Neural crest cell (in vitro differentiated cells): ENCODE results near the gene TMEM147. TPM values are rescaled to one million over a fixed set of nuclear protein-coding genes. Genes with fewer than 3 reads are reported as not detected.
A peak's percentile ranks its signal among the peaks of the same experiment; 100 is the strongest.
"Not testable (repeated sequence)": the region's sequence is repeated elsewhere in the genome, so short reads cannot be mapped to it uniquely, and the experiment has no call there.

Experiments
- DNase-seq: peaks from one replicate; pipeline ENCODE4 v3.0.0; 2021; ENCODE audit warnings: low read depth, mixed read lengths, low spot score
- H3K27ac Mint-ChIP-seq: one replicate; pipeline ENCODE4 v1.8.0; 2021; ENCODE audit warnings: mild to moderate bottlenecking, mixed read lengths; ENCODE audit not compliant: unreplicated experiment
- H3K27me3 Mint-ChIP-seq: 2 replicates; pipeline ENCODE4 v1.8.0; 2021; ENCODE audit warnings: low read depth, mild to moderate bottlenecking, mixed read lengths
- H3K36me3 Mint-ChIP-seq: 2 replicates; pipeline ENCODE4 v1.8.0; 2021; ENCODE audit warnings: low read depth, mild to moderate bottlenecking, mixed read lengths
- H3K4me1 Mint-ChIP-seq: 2 replicates; pipeline ENCODE4 v1.8.0; 2021; ENCODE audit warnings: mixed read lengths
- H3K4me3 Mint-ChIP-seq: one replicate; pipeline ENCODE4 v1.8.0; 2021; ENCODE audit warnings: mild to moderate bottlenecking, mixed read lengths
- H3K9me3 Mint-ChIP-seq: 2 replicates; pipeline ENCODE4 v1.8.0; 2021; ENCODE audit warnings: mixed read lengths
- total RNA-seq: library from RNA; stranded (reverse); gene quantifications from 2 replicates; pipeline ENCODE4 v1.2.1, GENCODE V29; 2021
- TF ChIP-seq, protein P1 (sequence below): fragments of 200-600 bp; sonication (generic); conservative IDR thresholded peaks from 2 replicates; pipeline ENCODE4 v1.5.0; 2021; ENCODE audit warnings: antibody characterized with exemption, mild to moderate bottlenecking

TMEM147 gene
- total RNA-seq, 1 donor from 2014 or later: 105 TPM

DNA sequence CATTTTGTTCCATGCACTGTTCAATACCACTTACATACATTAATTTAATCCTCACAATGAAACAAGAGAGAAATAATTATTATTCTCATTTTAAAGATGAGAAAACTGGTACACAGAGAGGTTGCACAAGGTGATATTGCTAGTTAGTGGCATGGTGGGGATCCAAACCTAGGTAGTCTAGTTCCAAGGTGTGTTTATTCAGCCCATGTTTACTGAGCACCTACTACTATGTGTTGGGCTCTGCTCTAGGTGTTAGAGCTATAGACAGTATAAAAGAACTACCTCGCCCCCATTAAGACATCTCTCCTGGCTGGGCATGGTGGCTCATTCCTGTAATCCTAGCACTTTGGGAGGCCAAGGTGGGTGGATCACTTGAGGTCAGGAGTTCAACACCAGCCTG is 37.3 kb downstream of the TMEM147 start:
- no peak for DNase-seq
- TF ChIP-seq, protein P1, sequence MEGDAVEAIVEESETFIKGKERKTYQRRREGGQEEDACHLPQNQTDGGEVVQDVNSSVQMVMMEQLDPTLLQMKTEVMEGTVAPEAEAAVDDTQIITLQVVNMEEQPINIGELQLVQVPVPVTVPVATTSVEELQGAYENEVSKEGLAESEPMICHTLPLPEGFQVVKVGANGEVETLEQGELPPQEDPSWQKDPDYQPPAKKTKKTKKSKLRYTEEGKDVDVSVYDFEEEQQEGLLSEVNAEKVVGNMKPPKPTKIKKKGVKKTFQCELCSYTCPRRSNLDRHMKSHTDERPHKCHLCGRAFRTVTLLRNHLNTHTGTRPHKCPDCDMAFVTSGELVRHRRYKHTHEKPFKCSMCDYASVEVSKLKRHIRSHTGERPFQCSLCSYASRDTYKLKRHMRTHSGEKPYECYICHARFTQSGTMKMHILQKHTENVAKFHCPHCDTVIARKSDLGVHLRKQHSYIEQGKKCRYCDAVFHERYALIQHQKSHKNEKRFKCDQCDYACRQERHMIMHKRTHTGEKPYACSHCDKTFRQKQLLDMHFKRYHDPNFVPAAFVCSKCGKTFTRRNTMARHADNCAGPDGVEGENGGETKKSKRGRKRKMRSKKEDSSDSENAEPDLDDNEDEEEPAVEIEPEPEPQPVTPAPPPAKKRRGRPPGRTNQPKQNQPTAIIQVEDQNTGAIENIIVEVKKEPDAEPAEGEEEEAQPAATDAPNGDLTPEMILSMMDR: no peak
- Mint-ChIP-seq H3K4me1 (no peaks in the 10 kb centered on the region), H3K4me3 (no peak overlapping the region), H3K36me3 (no peaks in the 10 kb centered on the region), H3K27me3 (peaks cover 48% of the 10 kb centered on the region), H3K9me3 (peaks cover 1% of the 10 kb centered on the region), H3K27ac (no peak overlapping the region)

DNA sequence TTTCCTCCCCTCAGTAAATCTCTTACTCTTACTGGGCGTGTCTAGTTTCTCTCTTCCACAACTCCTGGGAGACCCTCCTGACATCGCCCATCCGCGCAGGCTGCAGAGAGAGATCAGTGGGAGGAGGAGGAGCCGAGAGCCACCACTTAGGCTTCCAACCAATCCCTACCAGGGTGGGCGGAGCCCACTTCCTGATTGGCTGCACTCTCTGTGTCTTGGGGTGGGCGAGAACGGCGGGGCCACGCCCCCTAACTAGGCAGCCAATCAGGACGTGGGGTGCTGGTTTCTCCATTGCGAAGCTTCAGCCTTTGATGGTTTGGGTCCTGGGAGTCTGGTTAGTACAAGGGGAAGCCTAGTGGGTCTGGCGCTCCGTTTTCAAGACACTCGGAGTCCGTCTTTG is 40.4 kb downstream of the TMEM147 start, which contains the start of gene PMIS2:
Gene PMIS2 (plus strand): TSS at position 326 of the 400 bp plus-strand sequence. CDS start 87 bp downstream, outside the sequence.
- no peaks in the 10 kb centered on the region for H3K4me1 Mint-ChIP-seq
- TF ChIP-seq, protein P1: no peak
- no peak within 1 kb of the TSS for H3K4me3 Mint-ChIP-seq
- no peak for DNase-seq
- H3K27me3 Mint-ChIP-seq: peaks cover 64% of the 10 kb centered on the region
- H3K36me3 Mint-ChIP-seq: no peaks in the 10 kb centered on the region
- no peak within 1 kb of the TSS for H3K27ac Mint-ChIP-seq
- H3K9me3 Mint-ChIP-seq: no peaks in the 10 kb centered on the region

DNA sequence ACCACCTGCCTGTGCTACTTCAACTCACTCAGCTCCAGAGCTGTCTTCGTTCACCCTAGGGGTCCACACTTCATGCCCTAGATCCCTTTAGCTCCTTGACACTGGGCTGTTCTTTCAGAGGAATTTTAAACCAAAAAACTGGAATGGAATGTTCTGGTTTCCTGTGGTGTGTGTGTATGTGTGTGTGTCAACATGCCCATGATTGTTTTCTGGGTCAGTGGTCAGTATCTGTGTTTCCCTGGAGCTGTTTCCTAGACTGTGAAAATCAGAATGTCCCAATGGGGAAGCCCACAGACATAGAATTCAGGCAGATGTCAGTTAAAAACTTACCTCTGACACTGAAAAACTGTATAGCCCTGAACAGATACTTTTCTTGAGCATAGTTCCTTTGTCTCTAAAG is 41.9 kb downstream of the TMEM147 start:
- Mint-ChIP-seq H3K36me3 (no peaks in the 10 kb centered on the region), H3K9me3 (no peaks in the 10 kb centered on the region), H3K4me3 (no peak overlapping the region), H3K27ac (no peak overlapping the region), H3K4me1 (no peaks in the 10 kb centered on the region), H3K27me3 (peaks cover 64% of the 10 kb centered on the region)
- DNase-seq: no peak
- TF ChIP-seq, protein P1: no peak

DNA sequence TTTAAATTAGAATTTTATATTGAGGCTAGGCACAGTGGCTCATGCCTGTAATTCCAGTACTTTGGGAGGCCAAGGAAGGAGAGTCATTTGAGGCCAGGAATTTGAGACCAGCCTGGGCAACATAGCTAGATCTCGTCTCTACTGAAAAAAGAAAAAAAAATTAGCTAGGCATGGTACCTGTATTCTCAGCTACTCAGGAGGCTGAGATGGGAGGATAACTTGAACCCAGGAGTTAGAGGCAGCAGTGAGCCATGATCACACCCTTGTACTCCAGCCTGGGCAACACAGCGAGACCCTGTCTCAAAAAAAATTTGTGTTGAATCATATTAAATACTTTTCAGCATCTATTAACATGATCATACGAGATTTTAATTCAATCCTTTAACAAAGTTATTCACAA is 45.4 kb downstream of the TMEM147 start:
- Mint-ChIP-seq H3K9me3 (no peaks in the 10 kb centered on the region), H3K4me3 (no peak overlapping the region), H3K27me3 (peaks cover 41% of the 10 kb centered on the region), H3K4me1 (no peaks in the 10 kb centered on the region), H3K27ac (no peak overlapping the region), H3K36me3 (no peaks in the 10 kb centered on the region)
- TF ChIP-seq, protein P1: no peak
- no peak for DNase-seq

DNA sequence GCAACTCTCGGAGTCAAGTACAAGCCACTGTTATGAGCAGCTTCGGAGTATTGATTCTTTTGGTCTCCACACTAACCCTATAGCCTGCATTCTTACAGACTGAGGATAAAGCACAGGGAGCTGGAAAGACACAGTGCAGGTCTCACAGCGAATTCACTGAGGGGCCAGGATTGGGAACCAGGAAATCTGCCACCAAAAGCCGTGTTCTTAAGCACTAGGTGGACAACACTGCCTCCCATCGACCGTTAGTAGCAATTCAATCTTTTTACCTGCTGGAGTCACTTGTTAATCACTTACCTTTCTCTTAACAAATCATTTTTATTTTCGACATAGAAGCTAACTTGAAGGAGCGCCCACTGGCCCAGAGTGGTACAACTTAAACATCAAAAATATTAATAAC is 46.8 kb downstream of the TMEM147 start:
- DNase-seq: no peak

DNA sequence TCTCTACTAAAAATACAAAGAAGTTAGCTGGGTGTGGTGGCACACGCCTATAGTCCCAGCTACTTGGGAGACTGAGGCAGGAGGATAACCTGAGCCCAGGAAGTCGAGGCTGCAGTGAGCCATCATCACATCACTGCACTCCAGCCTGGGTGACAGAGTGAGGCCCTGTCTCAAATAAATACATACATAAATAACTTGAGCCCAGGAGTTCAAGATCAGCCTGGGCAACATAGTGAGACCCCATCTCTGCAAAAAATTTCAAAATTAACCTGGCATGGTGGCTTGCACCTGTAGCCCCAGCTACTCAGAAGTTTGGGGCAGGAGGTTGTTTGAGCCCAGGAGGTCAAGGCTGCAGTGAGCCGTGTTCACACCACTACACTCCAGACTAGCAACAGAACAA is 49.6 kb downstream of the TMEM147 start:
- peaks cover 40% of the 10 kb centered on the region for H3K27me3 Mint-ChIP-seq
- H3K4me3 Mint-ChIP-seq, DNase-seq, H3K36me3 Mint-ChIP-seq, H3K4me1 Mint-ChIP-seq, H3K27ac Mint-ChIP-seq, H3K9me3 Mint-ChIP-seq: not testable (repeated sequence)

More for the DNA sequence above, 46.8 kb downstream of the TMEM147 start:
- Mint-ChIP-seq H3K9me3 (no peaks in the 10 kb centered on the region), H3K27ac (no peak overlapping the region), H3K4me3 (no peak overlapping the region), H3K36me3 (no peaks in the 10 kb centered on the region), H3K4me1 (no peaks in the 10 kb centered on the region), H3K27me3 (peaks cover 40% of the 10 kb centered on the region)
- TF ChIP-seq, protein P1: peak; percentile 67
